ENCODE measurements around the gene UBE2E2. TPM values are rescaled to one million over a fixed set of nuclear protein-coding genes. Genes with fewer than 3 reads are reported as not detected.

The UBE2E2 gene
- polyA plus RNA-seq, 1 experiment: 41.9 TPM

DNA sequence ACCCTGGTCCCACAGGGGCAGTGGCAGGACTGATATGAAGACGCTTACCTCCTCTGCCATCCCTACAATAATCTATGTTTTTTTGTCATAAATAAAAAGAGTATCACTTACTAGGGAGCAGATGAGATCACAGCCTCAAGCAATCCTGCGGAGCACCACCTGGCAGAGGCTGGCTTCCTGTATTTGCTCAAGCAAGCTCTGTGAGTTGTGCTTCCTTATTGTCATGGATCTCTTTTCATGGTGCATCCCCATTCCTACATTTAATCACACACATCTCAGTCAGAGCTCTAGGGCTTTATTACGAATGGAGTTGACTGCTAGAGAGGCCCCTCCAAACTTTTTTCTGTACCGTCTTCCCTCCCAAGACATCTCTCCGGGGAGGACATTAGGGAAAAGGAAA, 186.0 kb downstream of the UBE2E2 start:
- CTCF ChIA-PET: no interaction called here

GRCh38 chr3:23389686-23390085, 186.6 kb downstream of the UBE2E2 start:
- H3K27me3 ChIP-seq (ENCODE audit: control insufficient read depth, insufficient read depth, low read length): no peaks in the 10 kb centered on the region
- H3K4me3 ChIP-seq (ENCODE audit: low read depth, low read length): no peak overlapping the region
- ChIA-PET CTCF (no interaction called here), POLR2A (no interaction called here)
- H3K36me3 ChIP-seq (ENCODE audit: control insufficient read depth, insufficient read depth, low read length): no peaks in the 10 kb centered on the region
- TF ChIP-seq, protein P1, sequence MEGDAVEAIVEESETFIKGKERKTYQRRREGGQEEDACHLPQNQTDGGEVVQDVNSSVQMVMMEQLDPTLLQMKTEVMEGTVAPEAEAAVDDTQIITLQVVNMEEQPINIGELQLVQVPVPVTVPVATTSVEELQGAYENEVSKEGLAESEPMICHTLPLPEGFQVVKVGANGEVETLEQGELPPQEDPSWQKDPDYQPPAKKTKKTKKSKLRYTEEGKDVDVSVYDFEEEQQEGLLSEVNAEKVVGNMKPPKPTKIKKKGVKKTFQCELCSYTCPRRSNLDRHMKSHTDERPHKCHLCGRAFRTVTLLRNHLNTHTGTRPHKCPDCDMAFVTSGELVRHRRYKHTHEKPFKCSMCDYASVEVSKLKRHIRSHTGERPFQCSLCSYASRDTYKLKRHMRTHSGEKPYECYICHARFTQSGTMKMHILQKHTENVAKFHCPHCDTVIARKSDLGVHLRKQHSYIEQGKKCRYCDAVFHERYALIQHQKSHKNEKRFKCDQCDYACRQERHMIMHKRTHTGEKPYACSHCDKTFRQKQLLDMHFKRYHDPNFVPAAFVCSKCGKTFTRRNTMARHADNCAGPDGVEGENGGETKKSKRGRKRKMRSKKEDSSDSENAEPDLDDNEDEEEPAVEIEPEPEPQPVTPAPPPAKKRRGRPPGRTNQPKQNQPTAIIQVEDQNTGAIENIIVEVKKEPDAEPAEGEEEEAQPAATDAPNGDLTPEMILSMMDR (IDR thresholded peaks at IDR 0.05; ENCODE audit: insufficient read depth, low read depth, low read length): no peak
- DNase-seq (ENCODE audit: low read depth): no peak

More for the DNA sequence above, 186.0 kb downstream of the UBE2E2 start:
- POLR2A ChIA-PET: no interaction called here
- H3K4me3 ChIP-seq (ENCODE audit: low read depth, low read length): no peak overlapping the region
- DNase-seq (ENCODE audit: low read depth): no peak
- H3K36me3 ChIP-seq (ENCODE audit: control insufficient read depth, insufficient read depth, low read length): no peaks in the 10 kb centered on the region
- H3K27me3 ChIP-seq (ENCODE audit: control insufficient read depth, insufficient read depth, low read length): no peaks in the 10 kb centered on the region
- TF ChIP-seq, protein P1 (IDR thresholded peaks at IDR 0.05; ENCODE audit: insufficient read depth, low read depth, low read length): no peak

- POLR2A ChIA-PET: no interaction called here
- H3K36me3 ChIP-seq (ENCODE audit: control insufficient read depth, insufficient read depth, low read length): no peaks in the 10 kb centered on the region
- no peaks in the 10 kb centered on the region for H3K27me3 ChIP-seq (ENCODE audit: control insufficient read depth, insufficient read depth, low read length)
- CTCF ChIA-PET: no interaction called here
- no peak overlapping the region for H3K4me3 ChIP-seq (ENCODE audit: low read depth, low read length)
- no peak for DNase-seq (ENCODE audit: low read depth)
- TF ChIP-seq, protein P1 (IDR thresholded peaks at IDR 0.05; ENCODE audit: insufficient read depth, low read depth, low read length): no peak
Observed at GRCh38 chr3:23390446-23390845, 187.3 kb downstream of the UBE2E2 start.

DNA sequence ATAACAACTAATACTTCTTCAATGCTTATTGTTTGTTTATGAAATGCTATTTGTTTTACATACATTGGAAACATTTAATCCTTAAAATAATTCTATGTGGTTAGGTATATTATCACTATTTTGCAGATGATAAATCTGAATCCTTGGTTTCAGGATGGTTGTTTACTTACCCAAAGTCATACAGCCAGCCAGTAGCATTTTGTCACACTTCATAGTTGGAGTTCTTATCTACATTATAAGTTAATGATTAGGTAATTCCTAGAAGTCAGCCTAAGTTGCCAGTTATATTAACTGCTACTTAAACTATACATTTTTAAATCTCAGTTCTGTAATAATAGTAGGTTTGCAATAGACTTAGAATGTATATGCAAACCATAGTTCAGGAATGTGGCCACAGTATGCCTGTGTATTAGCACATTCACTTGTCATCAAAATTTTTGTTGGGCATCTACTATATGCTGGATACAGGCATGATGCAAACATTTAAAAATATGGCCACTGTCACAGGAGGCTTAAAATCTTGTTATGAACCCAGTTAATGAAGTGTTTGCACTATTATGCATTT, 187.9 kb downstream of the UBE2E2 start:
- Histone ChIP-seq H3K4me3 (ENCODE audit: low read depth, low read length) (no peak overlapping the region), H3K36me3 (ENCODE audit: control insufficient read depth, insufficient read depth, low read length) (no peaks in the 10 kb centered on the region), H3K27me3 (ENCODE audit: control insufficient read depth, insufficient read depth, low read length) (no peaks in the 10 kb centered on the region)
- POLR2A ChIA-PET: no interaction called here
- CTCF ChIA-PET: no interaction called here
- DNase-seq (ENCODE audit: low read depth): no peak
- TF ChIP-seq, protein P1 (IDR thresholded peaks at IDR 0.05; ENCODE audit: insufficient read depth, low read depth, low read length): no peak

- Histone ChIP-seq H3K27me3 (ENCODE audit: control insufficient read depth, insufficient read depth, low read length) (no peaks in the 10 kb centered on the region), H3K36me3 (ENCODE audit: control insufficient read depth, insufficient read depth, low read length) (no peaks in the 10 kb centered on the region), H3K4me3 (ENCODE audit: low read depth, low read length) (no peak overlapping the region)
- POLR2A ChIA-PET: no interaction called here
- TF ChIP-seq, protein P1 (IDR thresholded peaks at IDR 0.05; ENCODE audit: insufficient read depth, low read depth, low read length): no peak
- CTCF ChIA-PET: no interaction called here
- no peak for DNase-seq (ENCODE audit: low read depth)
Observed at GRCh38 chr3:23395115-23395514, 192.0 kb downstream of the UBE2E2 start.
